Endothelial cell of hepatic sinusoid (primary cell): ENCODE results near the gene ITGB1BP2.
"Not testable (repeated sequence)": the region's sequence is repeated elsewhere in the genome, so short reads cannot be mapped to it uniquely, and the experiment has no call there.

Experiments used
- in situ Hi-C: cut with HindIII; loops from 2 replicates; pipeline ENCODE4 v1.10.0; 2017; ENCODE audit warnings: low sequenced_read_pairs

ITGB1BP2 gene

GRCh38 chrX:71300495-71300894 lies 1.1 kb upstream of the ITGB1BP2 start:
- in situ Hi-C loops: not testable (repeated sequence)

- in situ Hi-C loops: no loop called here
Observed at GRCh38 chrX:71302461-71303213, 1.1 kb downstream of the ITGB1BP2 start.

- in situ Hi-C loops: no loop called here
Observed at GRCh38 chrX:71304561-71304960, 3.0 kb downstream of the ITGB1BP2 start.

GRCh38 chrX:71315917-71316316 lies 14.4 kb downstream of the ITGB1BP2 start:
- in situ Hi-C loops: no loop called here

GRCh38 chrX:71316959-71317358 lies 15.4 kb downstream of the ITGB1BP2 start:
- in situ Hi-C loops: not testable (repeated sequence)

GRCh38 chrX:71320126-71320525 lies 18.6 kb downstream of the ITGB1BP2 start:
- in situ Hi-C loops: loop anchor here (5.0 kb wide), 1 partner anchor 72 kb away; no protein-coding TSS in a partner anchor

- in situ Hi-C loops: loop anchor here (5.0 kb wide), 1 partner anchor 71 kb away; no protein-coding TSS in a partner anchor
Observed at GRCh38 chrX:71321731-71322130, 20.2 kb downstream of the ITGB1BP2 start.

GRCh38 chrX:71324452-71324851 lies 22.9 kb downstream of the ITGB1BP2 start:
- in situ Hi-C loops: loop anchor here (5.0 kb wide), 1 partner anchor 68 kb away; no protein-coding TSS in a partner anchor

GRCh38 chrX:71326394-71326793 lies 24.8 kb downstream of the ITGB1BP2 start:
- in situ Hi-C loops: no loop called here

- in situ Hi-C loops: not testable (repeated sequence)
Observed at GRCh38 chrX:71349151-71349665, 47.7 kb downstream of the ITGB1BP2 start.

GRCh38 chrX:71349867-71350266 lies 48.3 kb downstream of the ITGB1BP2 start:
- in situ Hi-C loops: not testable (repeated sequence)

GRCh38 chrX:71352439-71352838 lies 50.9 kb downstream of the ITGB1BP2 start:
- in situ Hi-C loops: not testable (repeated sequence)
